GM21423 (cell line): ENCODE measurements around the gene OR2J3.
"Not testable (repeated sequence)": the region's sequence is repeated elsewhere in the genome, so short reads cannot be mapped to it uniquely, and the experiment has no call there.

ENCODE experiments used
- ATAC-seq: cut with Tn5 transposase; IDR thresholded peaks from one replicate; pipeline ENCODE4 v1.9.1; 2021; ENCODE audit warnings: mild to moderate bottlenecking, moderate library complexity; ENCODE audit not compliant: unreplicated experiment

The OR2J3 gene

GRCh38 chr6:29107758-29108157 lies at the start of gene OR2J3:
Gene OR2J3, plus strand, starts transcription at chr6:29108058. Its CDS starts 3,833 bp downstream, at chr6:29111891.
- no peak for ATAC-seq

DNA sequence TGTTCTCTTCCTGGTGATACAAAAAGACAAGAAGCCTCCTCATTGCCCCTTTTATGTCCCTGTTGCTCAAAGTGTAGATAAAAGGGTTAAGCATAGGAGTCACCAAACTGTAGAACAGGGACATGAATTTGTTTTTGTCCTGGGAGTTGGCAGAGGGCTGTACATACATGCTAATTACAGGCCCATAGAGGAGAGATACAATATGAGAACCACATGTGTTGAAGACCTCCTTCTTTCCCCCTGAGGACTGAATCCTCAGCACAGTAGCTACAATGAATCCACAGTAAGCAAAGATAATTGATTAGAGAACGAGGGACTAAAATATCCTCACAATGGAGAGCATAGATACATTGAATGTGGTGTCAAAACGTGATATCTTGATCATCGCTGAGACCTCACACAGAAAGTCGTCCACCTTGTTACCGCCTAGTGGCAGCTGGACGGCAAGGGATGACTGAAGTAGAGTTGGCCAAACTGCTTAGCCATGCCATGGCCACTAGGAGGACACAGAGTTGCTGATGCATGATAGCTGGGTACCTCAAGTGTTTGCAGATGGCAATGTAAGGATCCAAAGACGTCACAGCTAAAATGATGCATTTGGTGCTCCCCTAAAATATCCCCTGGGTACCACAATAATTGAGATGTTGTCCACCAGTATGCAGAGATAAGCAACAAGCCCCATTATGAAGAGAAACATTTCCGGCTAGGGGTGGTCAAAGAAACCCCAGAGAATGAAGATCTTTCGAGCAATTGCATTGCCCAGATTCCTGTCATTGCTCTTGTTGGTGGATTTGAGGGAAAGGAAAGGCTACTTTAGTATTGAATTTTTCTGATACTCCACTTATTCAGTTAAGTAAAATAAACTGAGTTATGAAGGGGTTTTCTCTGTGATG lies 35.8 kb upstream of the OR2J3 start:
- no peak for ATAC-seq

GRCh38 chr6:29079203-29079602 lies 28.7 kb upstream of the OR2J3 start:
- ATAC-seq, result no peak

DNA sequence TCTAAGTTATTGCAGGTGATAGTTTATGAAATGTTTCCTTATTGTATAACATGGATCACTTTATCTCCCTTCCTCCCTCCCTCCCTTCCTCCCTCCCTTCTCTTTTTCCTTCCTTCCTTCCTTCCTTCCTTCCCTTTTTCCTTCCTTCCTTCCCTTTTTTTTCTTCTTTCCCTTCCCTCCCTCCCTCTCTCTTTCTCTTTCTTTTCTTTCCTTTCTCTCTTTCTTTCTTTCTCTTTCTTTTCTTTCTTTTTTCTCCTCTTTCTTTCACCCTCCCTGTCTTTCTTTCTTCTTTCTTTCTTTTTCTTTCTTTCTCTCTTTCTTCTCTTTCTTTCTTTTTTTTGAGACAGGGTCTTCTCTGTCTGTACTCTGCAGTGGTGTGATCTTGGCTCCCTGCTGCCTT lies 26.5 kb upstream of the OR2J3 start:
- ATAC-seq, result no peak

- no peak for ATAC-seq
Measured at GRCh38 chr6:29082457-29082856, 25.4 kb upstream of the OR2J3 start.

GRCh38 chr6:29087213-29087612 lies 20.6 kb upstream of the OR2J3 start, which contains the start of gene OR2B3:
Gene OR2B3, minus strand, starts transcription at chr6:29087313. Its CDS starts 65 bp downstream, at chr6:29087248.
- ATAC-seq, result no peak

DNA sequence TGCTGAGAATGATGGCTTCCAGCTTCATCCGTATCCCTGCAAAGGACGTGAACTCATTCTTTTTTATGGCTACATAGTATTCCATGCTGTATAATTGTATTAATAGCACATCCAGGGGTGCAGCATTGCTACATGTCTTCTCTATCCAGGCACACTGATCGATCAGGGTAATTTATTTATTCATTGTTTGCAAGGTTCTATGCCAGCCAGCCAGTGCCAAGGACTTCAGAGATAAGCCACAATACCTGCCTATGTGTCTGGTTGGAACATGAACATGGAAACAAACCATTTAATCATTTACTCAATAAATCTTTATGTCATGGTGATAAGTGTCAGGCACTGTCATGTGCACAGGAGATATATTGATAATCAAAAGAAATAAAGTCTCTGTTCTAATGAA lies 14.9 kb upstream of the OR2J3 start:
- ATAC-seq, result no peak

DNA sequence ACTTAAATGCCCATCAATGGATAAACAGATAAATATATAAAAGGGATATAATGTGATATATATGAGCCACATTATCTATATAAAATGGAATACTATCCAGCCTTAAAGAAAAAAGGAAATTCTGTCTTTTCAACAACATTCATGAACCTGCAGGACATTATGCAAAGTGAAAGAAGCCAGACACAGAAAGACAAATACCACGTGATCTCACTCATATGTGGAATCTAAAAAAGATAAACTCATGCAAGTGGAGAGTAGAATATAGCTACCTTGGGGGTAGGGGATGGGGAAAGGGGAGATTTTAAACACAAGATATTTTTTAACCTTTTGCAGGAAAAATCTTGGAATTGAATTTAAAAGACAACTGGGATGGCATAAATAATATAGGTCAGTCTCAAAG lies 10.1 kb upstream of the OR2J3 start:
- ATAC-seq, result no peak

DNA sequence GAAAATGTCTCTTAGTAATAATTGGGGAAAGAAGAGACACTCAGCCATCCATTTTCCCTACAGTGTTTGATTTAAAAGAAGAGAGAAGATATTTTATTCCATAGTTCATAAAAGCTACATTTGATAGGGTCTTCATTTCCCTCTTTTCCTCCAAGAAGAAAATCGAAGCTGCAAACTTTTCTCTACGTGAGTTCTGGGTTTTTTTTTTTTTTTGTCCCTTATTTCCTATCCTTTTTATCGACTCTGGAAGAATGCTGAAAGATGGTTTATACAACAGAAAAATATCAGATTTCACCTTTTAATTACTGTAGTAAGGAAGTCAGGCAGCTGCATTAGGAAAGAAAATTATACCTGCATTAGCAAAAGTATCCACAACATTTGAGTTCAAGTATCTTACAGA lies 8.7 kb upstream of the OR2J3 start, which contains the start of gene OR2J1:
Gene OR2J1 (plus strand): TSS at position 301 of the 400 bp plus-strand sequence. CDS start 1,453 bp downstream, outside the sequence.
- no peak for ATAC-seq

DNA sequence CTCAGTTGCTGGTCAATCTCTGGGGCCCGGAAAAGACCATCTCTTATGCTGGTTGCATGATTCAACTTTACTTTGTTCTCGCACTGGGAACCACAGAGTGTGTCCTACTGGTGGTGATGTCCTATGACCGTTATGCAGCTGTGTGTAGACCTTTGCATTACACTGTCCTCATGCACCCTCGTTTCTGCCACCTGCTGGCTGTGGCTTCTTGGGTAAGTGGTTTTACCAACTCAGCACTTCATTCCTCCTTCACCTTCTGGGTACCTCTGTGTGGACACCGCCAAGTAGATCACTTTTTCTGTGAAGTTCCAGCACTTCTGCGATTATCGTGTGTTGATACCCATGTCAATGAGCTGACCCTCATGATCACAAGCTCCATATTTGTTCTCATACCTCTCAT lies 4.3 kb downstream of the OR2J3 start:
- no peak for ATAC-seq

GRCh38 chr6:29114964-29115363 lies 7.1 kb downstream of the OR2J3 start:
- not testable (repeated sequence) for ATAC-seq

- no peak for ATAC-seq
Measured at GRCh38 chr6:29129326-29130012, 21.6 kb downstream of the OR2J3 start.

DNA sequence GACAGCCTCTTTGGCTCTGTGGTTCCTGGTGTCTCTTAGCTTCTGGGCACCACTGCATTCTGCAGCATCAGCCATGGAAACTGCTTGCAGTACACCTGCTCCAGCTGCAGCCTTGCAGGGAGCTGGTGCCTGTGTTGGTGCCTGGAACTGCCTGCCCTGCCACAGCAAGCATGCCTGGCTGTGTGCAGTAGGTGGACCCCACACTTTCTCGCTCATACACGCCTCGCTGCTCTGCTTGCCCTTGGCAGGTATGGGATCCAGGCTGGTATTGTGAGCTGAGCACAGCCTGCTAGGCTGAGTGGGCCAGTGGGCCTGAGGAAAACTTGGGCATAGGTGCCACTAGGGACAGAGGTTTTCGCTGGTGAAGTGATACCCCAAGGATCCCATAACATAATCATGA lies 22.8 kb downstream of the OR2J3 start:
- ATAC-seq, result no peak

- no peak for ATAC-seq
Measured at GRCh38 chr6:29131691-29132090, 23.8 kb downstream of the OR2J3 start.

DNA sequence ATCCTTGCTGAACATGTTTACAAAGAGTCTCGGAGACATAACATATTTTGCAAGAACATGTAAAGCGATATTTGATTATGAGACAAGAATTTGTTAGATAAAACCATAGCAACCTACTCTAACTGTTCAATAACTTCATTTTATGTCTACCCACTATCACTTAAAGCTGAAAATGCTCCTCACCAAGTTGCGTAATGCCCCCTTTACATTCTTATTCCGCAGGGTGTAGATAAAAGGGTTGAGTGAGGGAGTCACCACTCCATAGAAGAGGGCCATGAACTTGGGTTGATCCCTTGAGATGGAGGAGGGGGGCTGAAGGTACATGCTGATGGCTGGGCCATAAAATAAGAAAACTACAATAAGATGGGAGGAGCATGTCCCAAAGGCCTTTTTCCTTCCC lies 29.9 kb downstream of the OR2J3 start:
- no peak for ATAC-seq

- no peak for ATAC-seq
Measured at GRCh38 chr6:29141606-29142005, 33.7 kb downstream of the OR2J3 start.

DNA sequence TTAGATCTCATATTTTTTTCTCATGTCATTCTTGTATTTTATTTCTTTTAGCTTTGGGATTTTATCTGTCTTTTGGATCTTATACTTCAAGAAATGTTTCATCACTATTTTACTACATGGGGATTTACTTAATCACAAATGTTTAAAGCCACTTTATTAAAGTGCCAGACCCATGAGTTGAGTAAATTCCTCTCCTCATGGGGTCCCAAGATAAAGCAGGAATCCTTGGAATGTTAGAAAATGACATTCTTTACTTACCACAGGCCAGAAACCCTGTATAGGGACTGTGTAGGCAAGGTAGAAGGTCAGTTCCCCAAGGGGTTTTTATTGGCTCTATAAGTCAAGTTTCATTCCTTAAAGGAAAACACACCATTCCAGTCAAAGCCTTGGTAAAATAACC lies 34.5 kb downstream of the OR2J3 start:
- no peak for ATAC-seq

- ATAC-seq, result no peak
Measured at GRCh38 chr6:29146179-29146578, 38.3 kb downstream of the OR2J3 start.

DNA sequence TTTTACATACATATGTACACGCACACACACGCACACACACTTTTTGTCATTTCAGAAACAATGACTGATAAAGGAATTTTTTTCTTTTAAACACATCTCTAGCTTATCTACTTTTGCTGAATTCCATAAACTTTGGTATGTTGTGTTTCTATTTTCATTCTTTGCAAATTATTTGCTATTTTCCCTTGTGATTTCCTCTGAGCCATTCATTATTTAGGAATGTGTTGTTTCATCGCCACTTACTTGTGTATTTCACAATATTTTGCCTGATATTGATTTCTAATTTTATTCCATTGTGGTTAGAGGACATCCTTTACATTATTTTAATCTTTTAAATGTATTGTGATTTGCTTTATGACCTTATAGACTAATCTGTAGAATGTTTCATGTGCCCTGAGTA lies 39.2 kb downstream of the OR2J3 start:
- no peak for ATAC-seq

- ATAC-seq, result not testable (repeated sequence)
Measured at GRCh38 chr6:29149444-29149843, 41.6 kb downstream of the OR2J3 start.

DNA sequence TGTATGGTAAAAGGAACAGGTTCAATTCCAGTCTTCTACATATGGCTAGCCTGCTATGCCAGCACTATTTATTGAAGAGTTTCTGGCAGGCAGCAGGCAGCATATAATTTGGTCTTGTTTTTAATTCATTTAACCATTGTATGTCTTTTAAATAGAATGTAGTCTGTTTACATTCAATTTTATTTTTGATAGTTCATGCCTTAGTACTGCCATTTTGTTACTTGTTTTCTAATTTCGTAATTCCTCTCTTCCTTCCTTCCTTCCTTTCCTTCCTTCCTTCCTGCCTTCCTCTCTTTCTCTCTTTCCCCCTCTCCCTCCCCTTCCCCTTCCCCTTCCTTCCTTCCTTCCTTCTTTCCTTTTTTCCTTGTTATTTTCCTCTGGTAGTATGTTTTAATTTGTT lies 45.2 kb downstream of the OR2J3 start:
- no peak for ATAC-seq

DNA sequence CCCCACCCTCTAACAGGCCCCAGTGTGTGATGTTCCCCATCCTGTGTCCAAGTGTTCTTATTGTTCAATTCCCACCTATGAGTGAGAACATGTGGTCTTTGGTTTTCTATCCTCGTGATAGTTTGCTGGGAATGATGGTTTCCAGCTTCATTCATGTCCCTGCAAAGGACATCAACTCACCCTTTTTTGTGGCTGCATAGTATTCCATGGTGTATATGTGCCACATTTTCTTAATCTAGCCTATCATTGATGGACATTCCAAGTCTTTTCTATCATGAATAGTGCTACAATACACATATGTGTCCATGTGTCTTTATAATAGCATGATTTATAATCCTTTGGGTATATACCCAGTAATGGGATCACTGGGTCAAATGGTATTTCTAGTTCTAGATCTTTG lies 47.3 kb downstream of the OR2J3 start:
- not testable (repeated sequence) for ATAC-seq
